Islet precursor cell (in vitro differentiated cells): ENCODE results near the gene MLPH.

Source experiments
- DNase-seq: peaks from one replicate; pipeline ENCODE4 v3.0.0-alpha.2; 2018

Gene MLPH

DNA sequence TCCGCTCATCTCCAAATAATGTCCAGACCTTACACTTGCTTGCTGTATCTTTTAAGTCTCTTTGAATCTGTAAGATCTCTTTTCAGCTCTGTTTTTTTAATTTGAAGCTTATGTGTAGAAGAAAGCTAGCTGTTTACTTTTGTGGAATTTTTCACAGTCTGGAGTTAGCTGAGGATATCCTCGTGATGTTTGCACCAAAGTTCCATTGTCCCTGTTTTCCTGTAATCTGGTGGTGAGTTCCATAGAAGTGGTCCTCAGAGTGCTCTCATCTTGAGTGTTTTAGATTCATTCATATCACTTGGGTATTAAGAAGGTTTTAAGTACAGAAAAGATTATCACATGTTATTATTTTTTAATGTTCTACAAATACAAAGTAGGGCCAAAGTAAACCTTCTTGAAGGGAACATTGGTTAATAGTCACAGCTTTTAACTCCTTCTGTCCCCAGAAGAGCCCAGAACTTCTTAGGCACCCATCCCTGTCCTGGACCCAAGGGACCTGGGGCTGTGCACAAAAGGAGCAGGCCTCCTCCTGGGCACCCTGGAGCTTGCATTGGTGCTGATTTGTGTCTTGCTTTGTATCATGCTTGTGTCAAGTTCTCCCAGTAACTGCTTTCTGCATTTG lies 15.0 kb downstream of the MLPH start:
- no peak for DNase-seq

- no peak for DNase-seq
Observed at GRCh38 chr2:237503201-237503600, 16.1 kb downstream of the MLPH start.

DNA sequence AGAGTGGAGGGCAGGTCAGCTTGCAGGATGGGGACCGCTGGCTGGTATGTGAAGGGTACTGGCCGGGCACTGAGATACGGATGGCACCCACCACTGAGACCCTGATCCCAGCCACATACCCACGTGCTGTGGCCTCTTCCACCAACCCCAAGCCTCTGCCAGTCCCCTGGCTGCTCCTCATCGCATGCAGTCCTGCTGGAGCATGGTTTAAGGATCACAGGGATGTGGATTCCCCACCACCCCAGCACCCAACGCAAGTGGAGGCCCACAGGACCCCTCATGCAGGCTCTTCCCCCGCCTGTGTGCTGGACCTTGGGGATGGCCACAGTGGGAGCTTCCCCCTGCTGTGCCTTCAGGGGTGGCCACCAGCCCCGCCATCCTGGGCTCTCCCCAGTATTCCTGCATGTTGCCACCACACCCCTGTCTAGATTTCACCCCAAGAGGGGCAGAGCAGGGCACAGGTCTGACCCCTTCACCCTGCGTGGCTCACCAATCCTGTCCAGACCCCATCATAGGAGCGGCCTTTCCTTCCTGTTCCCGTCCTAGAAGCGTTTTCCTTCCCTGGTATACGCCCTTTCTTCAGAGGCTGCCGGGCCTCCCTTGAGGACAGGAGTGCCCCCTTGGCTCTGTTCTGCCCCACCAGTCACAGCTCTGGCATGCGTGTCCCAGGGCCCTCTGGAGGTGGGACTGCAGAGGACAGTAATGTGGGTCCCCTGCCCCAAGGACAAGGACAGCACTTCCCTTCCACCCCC lies 18.3 kb downstream of the MLPH start:
- no peak for DNase-seq

DNA sequence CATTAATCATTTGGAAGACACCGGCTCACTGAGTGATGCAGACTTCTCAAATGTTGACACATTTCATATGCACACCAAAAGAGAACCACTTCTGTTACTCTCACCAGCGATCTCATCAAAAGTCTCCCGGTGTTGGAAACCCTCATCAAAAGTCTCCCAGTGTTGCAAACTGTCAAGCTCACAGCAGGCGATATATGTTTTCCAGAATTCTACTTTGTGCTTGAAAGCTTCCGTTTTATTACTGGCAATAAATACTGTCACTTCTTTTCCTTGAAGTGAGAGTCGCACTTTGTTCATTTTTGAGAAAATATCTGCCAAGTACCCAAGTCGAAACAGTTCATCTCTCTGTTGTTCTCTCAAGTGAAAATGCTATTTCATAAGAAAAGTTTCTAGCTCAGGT lies 20.5 kb downstream of the MLPH start:
- DNase-seq: no peak

- DNase-seq: no peak
Observed at GRCh38 chr2:237508361-237508760, 21.3 kb downstream of the MLPH start.

DNA sequence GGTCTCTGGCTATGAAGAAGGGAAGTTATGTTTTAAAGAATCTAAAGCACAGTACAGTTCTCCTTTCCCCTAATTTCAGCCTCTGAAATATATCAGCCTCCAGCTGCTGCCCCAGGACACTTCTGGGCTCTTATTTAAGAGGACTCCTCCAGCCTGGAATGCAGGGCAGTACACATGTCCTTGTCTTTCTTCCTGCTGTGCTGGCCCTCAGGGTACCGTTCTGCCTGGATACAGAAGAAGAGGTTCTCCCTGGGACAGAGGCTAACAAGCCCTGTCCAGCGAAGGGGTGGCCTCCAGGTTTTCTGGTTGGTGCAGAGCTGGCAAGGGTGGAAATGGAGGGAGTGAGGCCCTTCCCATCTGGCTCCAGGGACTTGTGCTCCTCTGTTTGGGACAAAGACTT lies 22.1 kb downstream of the MLPH start:
- DNase-seq: no peak

DNA sequence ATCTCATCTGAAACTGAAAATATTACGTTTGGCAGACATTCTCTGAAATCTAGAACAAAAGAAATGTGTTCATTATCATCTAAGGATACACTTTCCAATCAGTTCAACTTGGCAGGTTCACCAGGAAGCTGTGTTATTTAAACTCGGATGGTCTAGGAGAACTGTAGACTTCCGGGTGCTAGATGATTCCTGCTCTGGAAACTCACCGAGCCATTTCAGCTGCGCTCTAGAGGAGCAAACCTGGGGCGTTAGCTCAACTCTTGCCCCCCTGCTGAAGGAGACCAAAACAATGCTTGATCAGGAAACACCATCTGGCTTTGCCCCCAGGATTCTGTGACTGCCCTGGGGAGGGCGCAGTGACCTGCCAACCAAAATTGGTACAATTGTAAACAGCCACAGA lies 22.9 kb downstream of the MLPH start:
- DNase-seq: no peak

GRCh38 chr2:237510502-237511217 lies 23.6 kb downstream of the MLPH start:
- no peak for DNase-seq

DNA sequence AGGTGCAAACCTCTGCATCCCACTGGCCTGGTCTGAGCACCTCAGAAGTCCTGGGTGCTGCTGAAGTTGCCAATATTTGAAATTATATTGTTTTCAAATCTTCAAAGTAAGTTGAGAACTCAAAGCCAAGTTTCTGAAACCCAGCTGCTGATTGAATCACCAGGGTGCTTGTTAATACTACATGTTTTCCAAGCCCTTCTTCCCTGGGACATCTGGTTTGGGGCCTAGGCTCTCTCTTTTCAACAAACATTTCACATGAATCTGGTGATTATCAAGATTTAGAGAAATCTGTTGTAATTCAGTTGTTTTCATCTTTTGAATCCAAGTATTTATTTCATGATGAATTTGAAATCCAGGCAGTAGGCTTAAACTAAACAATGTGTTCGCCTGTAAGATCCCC lies 24.4 kb downstream of the MLPH start:
- no peak for DNase-seq

DNA sequence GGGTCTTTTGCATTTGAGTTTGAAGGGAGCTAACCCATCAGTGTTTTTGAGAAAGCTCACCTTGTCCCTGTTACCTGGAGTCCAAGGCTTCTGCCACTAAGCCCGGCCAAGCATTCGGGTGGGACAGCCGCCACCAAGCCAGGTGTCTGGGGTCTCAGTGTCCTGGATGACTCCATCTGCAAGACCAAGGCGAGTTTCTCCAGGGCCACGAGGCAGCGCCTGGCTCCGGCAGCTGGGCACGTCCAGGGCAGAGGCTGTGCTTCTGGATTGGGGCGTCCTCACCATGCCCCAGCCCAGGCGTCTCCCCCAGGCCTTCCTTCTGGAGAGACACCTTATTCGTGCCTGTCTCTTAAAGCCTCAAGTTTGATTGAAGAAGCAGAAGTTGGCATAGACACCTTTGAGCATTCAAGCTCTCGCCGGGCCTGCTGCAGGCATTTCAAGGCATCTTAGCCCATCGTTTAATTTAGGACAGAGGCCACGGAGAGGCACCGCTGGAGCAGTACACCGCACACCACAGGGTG lies 24.9 kb downstream of the MLPH start:
- DNase-seq: no peak

GRCh38 chr2:237512774-237513466 lies 25.9 kb downstream of the MLPH start:
- peak; percentile 93 for DNase-seq

- no peak for DNase-seq
Observed at GRCh38 chr2:237513693-237514092, 26.6 kb downstream of the MLPH start.

GRCh38 chr2:237514474-237515130 lies 27.6 kb downstream of the MLPH start:
- DNase-seq: no peak

- no peak for DNase-seq
Observed at GRCh38 chr2:237515166-237515565, 28.1 kb downstream of the MLPH start.

DNA sequence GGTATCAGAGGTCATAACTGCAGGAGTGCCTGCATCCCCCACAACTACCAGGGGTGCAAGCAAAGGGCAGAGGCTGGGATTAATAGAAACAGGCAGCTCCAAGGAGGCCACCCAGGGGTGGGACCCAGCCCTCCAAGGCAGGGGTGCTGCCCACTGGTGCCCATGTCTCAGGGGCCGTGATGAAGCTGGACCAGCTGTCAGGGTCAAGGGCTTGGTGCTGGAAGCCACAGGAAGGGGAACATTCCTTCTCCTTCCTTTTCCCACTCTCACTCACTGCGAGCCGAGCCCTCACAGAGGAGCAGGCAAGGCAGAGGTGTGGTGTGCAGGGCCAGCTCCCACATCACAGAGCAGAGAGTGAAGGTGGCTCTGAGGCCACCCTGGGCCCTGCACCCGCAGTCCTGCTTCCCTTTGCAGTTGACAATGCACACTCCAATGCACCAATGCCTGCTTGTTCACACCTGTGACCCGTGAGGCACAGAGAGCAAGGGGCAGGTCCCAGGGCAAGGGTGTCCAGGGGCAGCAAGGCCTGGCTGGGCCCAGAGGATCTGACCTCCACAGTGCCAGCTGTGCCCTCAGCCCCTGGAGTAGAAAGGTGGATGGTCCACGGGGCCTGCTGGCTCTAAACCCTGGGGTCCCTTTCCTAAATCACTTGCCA lies 28.7 kb downstream of the MLPH start:
- DNase-seq: no peak

- no peak for DNase-seq
Observed at GRCh38 chr2:237517163-237517562, 30.1 kb downstream of the MLPH start.

DNA sequence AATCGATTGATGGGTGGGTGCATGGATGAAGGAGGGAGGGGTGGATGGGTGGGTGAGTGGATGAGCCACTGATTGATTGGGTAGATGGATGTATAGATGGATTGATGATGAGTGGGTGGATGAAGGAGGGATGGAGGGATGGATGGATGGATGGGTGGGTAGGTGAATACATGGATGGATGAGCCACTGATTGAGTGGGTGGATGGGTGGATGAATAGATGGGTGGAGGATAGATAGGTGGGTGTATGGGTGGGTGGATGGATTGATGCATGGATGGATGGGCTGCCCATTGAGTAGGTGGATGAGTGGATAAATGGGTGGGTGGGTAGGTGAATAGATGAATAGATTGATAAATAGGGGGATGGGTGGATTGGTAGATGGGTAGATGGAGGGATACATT lies 30.9 kb downstream of the MLPH start:
- no peak for DNase-seq

DNA sequence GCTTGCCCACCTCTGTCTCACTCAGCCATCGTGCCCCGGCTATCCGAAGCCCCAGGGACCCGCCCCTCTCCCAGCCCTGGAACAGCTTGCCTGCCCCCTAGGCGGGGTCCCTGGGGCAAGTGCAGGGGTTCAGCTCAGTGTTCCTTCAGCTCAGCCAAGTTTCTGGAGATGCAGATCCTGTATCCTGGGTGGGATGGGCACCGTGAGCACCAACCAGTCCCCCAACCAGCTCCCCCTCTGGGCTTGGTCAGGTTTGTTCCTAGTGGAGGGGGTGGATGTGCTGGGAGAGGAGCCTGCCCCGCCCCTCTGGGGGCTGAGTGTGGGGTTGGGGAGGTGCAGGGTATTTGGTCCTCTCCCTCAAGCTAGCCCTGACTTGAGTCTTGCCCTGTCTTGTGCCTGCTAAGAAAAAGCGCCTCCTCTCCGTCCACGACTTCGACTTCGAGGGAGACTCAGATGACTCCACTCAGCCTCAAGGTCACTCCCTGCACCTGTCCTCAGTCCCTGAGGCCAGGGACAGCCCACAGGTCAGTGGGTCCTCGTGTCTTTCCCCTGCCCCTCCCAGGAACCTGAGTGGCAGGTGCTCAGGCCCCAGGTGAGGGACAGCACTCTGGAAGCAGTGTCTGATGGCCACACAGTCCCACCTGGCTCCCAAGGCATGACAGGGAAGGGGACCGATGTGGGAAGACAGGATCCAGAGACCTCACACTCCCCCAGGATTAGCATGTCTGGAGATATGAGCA lies 32.6 kb downstream of the MLPH start:
- no peak for DNase-seq

- DNase-seq: no peak
Observed at GRCh38 chr2:237520290-237520689, 33.2 kb downstream of the MLPH start.

DNA sequence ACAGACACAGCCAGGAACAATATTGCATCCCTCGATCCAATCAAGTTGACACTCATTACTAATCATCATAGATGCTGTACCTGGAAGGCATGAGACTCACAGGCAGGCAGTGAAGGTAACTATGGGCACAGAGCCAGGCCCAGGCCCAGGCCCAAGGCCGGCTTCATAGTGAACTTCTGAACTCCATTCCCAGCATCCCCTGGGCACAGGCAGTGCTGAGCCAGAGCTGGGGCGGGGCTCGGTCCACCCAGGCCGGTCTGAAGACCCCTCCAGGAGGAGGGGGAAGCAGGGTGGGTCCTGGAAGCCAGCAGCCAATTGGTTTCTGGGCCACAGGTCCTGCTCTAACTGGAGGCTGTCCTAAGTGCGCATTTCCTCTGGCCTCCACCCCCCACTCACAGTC lies 37.6 kb downstream of the MLPH start:
- no peak for DNase-seq

DNA sequence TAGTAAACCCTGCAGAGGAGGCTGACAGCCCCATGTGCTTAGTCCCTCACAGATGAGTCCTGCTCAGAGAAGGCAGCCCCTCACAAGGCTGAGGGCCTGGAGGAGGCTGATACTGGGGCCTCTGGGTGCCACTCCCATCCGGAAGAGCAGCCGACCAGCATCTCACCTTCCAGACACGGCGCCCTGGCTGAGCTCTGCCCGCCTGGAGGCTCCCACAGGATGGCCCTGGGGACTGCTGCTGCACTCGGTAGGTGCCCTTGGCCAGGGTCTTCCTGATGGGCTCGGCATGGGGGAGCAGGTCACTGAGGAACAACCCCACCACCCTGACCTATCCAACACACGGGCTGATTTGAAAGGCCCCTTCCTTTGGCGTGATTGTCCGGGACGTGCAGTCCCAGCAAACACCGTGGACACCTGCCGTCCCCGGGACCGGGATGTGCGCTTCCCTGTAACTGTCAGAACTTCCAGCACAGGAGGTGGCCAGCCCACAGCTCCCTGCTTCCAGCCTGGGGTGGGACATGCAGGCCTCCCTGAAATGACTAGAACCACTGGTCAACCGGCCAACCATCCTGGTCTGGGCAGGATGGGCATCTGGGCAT lies 38.6 kb downstream of the MLPH start:
- DNase-seq: no peak
